Panc1 (cell line): Measurements from ENCODE around the gene HTRA3.

ENCODE experiments used
- CTCF ChIP-seq: fragments of 450-650 bp; IDR thresholded peaks from 2 replicates; pipeline ENCODE4 v1.5.1; 2017; ENCODE audit warnings: mild to moderate bottlenecking
- POLR2AphosphoS5 ChIP-seq: IDR thresholded peaks from 2 replicates; pipeline ENCODE4 v1.6.1; 2012; ENCODE audit warnings: mild to moderate bottlenecking, low read depth, low read length, moderate library complexity
- REST ChIP-seq, 2 experiments: IDR thresholded peaks; 2 replicates each; pipeline ENCODE4 v1.6.1; 2011 to 2012; ENCODE audit warnings: low read depth in 2 of 2, control low read depth in 1 of 2, low read length in 1 of 2, mild to moderate bottlenecking in 1 of 2, moderate library complexity in 1 of 2; ENCODE audit not compliant: insufficient read depth in 1 of 2
- SIN3A ChIP-seq: IDR thresholded peaks from 2 replicates; pipeline ENCODE4 v1.6.1; 2012; ENCODE audit warnings: low read depth, mild to moderate bottlenecking, low read length, moderate library complexity, borderline replicate concordance; ENCODE audit not compliant: insufficient read depth
- TCF7L2 ChIP-seq: IDR thresholded peaks from 2 replicates; pipeline ENCODE4 v1.6.1; 2011; ENCODE audit warnings: mild to moderate bottlenecking, low read depth, low read length, inconsistent platforms

DNA sequence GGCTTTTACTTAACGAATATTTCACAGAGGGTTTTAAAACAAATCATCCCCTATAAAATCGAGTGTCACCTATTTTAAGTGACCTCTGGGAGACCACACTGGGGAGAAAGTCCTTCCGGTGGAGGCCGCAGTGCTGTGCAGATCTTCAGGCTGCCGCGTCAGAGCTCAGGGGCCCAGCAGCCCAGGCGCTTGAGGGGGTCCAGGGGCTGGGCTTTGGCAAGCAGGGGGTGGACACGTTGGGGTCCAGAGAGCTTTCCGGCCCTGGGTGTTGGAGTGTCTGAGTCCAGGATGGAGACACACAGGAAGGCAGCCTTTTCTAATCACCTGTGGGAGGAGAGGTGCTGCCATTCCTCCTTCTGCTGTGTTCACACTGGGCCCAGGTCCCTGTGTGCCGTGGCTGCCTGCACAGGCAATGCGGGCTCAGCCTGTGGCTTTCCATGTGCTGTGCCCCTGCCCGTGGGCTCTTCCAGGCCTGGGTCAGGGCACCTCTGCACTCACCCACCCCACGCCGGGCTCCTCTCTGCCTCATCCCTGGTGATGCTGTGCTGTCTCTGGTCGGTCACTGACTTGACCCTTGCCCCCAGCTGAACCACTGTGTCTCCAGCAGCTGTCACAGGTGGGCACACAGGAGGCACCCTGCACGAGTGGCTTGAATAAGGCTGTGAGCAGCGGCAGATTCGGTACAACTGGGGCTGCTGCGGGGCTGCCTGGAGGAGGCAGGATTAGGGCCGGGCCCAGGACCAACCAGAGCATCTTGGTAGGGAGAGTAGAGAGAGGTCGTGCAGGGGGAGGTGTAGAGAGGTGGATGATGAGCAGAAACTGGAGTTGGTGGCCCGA lies 10.0 kb downstream of the HTRA3 start:
- TF ChIP-seq CTCF (no peak), REST (IDR thresholded peaks at IDR 0.05; ENCODE audit: insufficient read depth in 1 of 2, low read depth in 2 of 2, low read length in 1 of 2) (no peak), TCF7L2 (no peak), POLR2AphosphoS5 (no peak), SIN3A (no peak)
